ENCODE results near the gene CLEC10A.
"Not testable (repeated sequence)": the region's sequence is repeated elsewhere in the genome, so short reads cannot be mapped to it uniquely, and the experiment has no call there.

CLEC10A gene

DNA sequence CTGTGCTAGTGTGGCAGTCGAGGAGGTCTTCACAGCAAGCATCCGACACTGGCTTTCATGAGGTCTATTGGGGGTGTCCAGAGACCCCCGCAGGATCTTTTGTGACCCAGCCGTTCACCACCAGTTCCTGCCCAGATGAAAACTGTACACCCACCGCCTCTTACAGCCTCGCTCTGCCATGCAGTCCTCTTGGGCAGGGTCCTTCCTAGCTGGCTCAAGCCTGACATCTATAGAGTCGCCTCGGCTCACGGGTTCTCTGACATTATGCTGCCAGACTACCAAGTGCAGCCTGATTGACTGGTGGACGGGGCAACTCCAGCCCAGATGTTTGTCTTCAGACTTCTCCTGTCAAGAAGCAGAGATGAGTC lies 14.6 kb upstream of the CLEC10A start:
- TF ChIP-seq, protein P1, sequence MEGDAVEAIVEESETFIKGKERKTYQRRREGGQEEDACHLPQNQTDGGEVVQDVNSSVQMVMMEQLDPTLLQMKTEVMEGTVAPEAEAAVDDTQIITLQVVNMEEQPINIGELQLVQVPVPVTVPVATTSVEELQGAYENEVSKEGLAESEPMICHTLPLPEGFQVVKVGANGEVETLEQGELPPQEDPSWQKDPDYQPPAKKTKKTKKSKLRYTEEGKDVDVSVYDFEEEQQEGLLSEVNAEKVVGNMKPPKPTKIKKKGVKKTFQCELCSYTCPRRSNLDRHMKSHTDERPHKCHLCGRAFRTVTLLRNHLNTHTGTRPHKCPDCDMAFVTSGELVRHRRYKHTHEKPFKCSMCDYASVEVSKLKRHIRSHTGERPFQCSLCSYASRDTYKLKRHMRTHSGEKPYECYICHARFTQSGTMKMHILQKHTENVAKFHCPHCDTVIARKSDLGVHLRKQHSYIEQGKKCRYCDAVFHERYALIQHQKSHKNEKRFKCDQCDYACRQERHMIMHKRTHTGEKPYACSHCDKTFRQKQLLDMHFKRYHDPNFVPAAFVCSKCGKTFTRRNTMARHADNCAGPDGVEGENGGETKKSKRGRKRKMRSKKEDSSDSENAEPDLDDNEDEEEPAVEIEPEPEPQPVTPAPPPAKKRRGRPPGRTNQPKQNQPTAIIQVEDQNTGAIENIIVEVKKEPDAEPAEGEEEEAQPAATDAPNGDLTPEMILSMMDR (IDR thresholded peaks at IDR 0.05; ENCODE audit: insufficient read depth, low read length, poor library complexity, severe bottlenecking) = no peak
- no peaks in the 10 kb centered on the region for H3K27me3 ChIP-seq (replicated peaks; ENCODE audit: control insufficient read depth, insufficient read depth, low read length)
- no peaks in the 10 kb centered on the region for H3K36me3 ChIP-seq (ENCODE audit: control insufficient read depth, insufficient read depth, low read length)
- no peak for DNase-seq (ENCODE audit: extremely low read depth, insufficient read length)
- H3K4me3 ChIP-seq (replicated peaks; ENCODE audit: low read depth, low read length) = no peak overlapping the region

DNA sequence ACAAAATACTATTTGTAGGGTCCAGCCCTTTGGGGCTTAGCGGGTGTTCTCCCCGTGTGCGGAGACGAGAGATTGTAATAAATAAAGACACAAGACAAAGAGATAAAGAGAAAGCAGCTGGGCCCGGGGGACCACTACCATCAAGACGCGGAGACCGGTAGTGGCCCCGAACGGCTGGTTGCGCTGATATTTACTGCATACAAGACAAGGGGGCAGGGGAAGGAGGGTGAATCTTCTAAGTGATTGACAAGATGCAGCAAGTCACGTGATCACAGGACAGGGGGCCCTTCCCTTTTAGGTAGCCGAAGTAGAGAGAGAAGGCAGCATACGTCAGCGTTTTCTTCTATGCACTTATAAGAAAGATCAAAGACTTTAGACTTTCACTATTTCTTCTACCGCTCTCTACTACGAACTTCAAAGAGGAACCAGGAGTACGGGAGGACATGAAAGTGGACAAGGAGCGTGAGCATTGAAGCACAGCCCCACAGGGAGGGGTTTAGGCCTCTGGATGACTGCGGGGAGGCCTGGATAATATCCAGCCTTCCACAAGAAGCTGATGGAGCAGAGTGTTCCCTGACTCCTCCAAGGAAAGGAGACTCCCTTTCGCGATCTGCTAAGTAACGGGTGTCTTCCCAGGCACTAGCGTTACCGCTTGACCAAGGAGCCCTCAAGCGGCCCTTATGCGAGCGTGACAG lies 11.4 kb upstream of the CLEC10A start:
- not testable (repeated sequence) for DNase-seq (ENCODE audit: extremely low read depth, insufficient read length); H3K4me3 ChIP-seq (replicated peaks; ENCODE audit: low read depth, low read length); H3K27me3 ChIP-seq (replicated peaks; ENCODE audit: control insufficient read depth, insufficient read depth, low read length); H3K36me3 ChIP-seq (ENCODE audit: control insufficient read depth, insufficient read depth, low read length)

DNA sequence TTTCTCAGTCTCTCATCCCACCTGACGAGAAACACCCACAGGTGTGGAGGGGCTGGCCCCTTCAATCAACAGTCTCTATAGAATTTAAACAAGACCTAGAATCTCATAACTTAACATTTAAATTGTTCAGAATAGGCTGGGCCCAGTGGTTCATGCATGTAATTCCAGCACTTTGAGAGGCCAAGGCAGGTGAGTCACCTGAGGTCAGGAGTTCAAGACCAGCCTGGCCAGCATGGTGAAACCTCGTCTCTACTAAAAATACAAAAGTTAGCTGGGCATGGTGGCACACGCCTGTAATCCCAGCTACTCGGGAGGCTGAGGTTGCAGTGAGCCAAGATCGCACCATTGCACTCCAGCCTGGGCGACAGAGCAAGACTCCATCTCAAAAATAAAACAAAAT lies 9.5 kb upstream of the CLEC10A start:
- not testable (repeated sequence) for DNase-seq (ENCODE audit: extremely low read depth, insufficient read length); H3K4me3 ChIP-seq (replicated peaks; ENCODE audit: low read depth, low read length); H3K27me3 ChIP-seq (replicated peaks; ENCODE audit: control insufficient read depth, insufficient read depth, low read length); H3K36me3 ChIP-seq (ENCODE audit: control insufficient read depth, insufficient read depth, low read length)

DNA sequence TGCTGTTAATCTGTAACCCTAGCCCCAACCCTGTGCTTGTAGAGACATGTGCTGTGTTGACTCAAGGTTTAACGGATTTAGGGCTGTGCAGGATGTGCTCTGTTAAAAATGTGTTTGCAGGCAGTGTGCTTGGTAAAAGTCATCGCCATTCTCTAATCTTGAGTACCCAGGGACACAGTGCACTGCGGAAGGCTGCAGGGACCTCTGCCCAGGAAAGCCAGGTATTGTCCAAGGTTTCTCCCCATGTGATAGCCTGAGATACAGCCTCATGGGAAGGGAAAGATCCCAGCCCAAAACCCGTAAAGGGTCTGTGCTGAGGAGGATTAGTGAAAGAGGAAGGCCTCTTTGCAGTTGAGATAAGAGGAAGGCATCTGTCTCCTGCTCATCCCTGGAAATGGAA lies 8.4 kb upstream of the CLEC10A start:
- DNase-seq (ENCODE audit: extremely low read depth, insufficient read length); H3K4me3 ChIP-seq (replicated peaks; ENCODE audit: low read depth, low read length); H3K36me3 ChIP-seq (ENCODE audit: control insufficient read depth, insufficient read depth, low read length); H3K27me3 ChIP-seq (replicated peaks; ENCODE audit: control insufficient read depth, insufficient read depth, low read length): not testable (repeated sequence)

DNA sequence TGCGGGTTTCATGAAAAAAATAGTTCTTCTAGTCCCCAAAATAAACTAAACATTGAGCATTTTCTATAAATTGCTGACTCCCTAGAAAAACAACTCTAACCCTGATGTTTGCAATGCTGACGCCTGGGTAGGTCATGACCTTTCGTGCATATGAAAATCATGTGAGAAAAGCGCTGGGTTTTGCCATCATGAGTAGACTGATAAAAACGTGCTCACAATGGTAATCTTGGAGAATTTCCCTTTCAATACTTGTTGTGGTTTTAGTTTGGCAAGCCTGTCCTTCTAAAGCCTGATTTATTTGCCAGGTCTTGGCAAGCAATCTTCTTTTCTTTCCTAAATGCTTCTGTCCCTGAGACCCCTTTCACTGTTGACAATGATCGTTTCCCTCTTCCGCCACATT lies 4.0 kb upstream of the CLEC10A start:
- TF ChIP-seq, protein P1 (IDR thresholded peaks at IDR 0.05; ENCODE audit: insufficient read depth, low read length, poor library complexity, severe bottlenecking) = no peak
- no peaks in the 10 kb centered on the region; the same call in 1 of the 2 replicates for H3K27me3 ChIP-seq (replicated peaks; ENCODE audit: control insufficient read depth, insufficient read depth, low read length)
- H3K4me3 ChIP-seq (replicated peaks; ENCODE audit: low read depth, low read length) = no peak overlapping the region
- DNase-seq (ENCODE audit: extremely low read depth, insufficient read length) = no peak
- no peaks in the 10 kb centered on the region for H3K36me3 ChIP-seq (ENCODE audit: control insufficient read depth, insufficient read depth, low read length)

DNA sequence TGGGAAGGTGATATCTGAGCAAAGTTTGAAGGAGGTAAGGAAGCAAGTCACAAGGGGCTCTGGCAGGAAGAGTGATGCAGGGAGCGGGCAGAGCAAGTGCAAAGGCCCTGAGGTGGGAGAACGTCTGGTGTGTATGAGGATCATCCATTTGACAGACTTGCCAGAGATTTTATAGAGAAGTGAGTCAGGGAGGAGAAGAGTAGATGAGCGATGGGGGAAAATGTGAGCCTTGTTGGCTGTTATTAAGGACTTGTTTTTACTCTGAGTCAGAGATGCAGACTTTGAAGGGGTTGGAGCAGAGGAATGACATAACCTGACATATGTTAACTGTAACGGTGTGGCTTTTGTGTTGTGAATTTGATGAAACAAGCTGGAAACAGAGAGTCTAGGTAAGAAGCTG lies 3.5 kb upstream of the CLEC10A start:
- Histone ChIP-seq H3K36me3 (ENCODE audit: control insufficient read depth, insufficient read depth, low read length) (no peaks in the 10 kb centered on the region), H3K4me3 (replicated peaks; ENCODE audit: low read depth, low read length) (no peak overlapping the region), H3K27me3 (replicated peaks; ENCODE audit: control insufficient read depth, insufficient read depth, low read length) (no peaks in the 10 kb centered on the region; the same call in 1 of the 2 replicates)
- DNase-seq (ENCODE audit: extremely low read depth, insufficient read length) = no peak
- TF ChIP-seq, protein P1 (IDR thresholded peaks at IDR 0.05; ENCODE audit: insufficient read depth, low read length, poor library complexity, severe bottlenecking) = no peak

DNA sequence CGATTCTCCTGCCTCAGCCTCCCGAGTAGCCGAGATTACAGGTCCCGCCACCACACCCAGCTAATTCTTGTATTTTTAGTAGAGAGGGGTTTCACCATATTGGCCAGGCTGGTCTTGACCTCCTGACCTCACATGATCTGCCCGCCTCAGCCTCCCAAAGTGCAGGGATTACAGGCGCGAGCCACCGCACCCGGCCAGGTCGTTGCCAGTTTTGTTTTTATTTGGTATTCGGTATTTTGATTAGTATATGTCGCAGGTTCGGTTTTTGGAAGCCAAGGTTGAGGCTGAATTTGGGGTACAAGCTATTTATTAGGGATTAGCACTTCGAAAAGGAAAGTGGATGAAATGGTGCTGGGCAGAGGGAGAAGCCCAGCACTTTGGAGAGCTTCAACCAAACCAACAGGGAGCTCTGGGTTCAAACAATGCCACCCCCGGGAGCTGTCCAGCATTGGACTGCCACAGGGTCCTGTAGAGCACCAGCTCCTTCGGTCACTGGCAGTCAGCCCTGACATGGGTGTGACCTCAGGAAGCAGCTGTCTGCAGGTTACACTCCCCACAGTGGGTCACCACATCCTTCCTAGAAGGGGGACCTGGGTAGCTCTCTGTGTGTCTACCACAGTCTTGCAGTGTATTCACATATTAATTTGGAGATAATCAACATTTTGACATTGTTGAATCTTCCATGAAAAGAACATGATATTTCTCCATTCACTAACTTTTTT lies 1.5 kb upstream of the CLEC10A start:
- H3K27me3 ChIP-seq (replicated peaks; ENCODE audit: control insufficient read depth, insufficient read depth, low read length) = no peaks in the 10 kb centered on the region; the same call in 1 of the 2 replicates
- no peaks in the 10 kb centered on the region for H3K36me3 ChIP-seq (ENCODE audit: control insufficient read depth, insufficient read depth, low read length)
- TF ChIP-seq, protein P1 (IDR thresholded peaks at IDR 0.05; ENCODE audit: insufficient read depth, low read length, poor library complexity, severe bottlenecking) = no peak
- H3K4me3 ChIP-seq (replicated peaks; ENCODE audit: low read depth, low read length) = no peak overlapping the region
- DNase-seq (ENCODE audit: extremely low read depth, insufficient read length) = no peak
